Nephron (organoid): ENCODE results near the gene PPIE.

Source experiments
- H3K27ac Mint-ChIP-seq, 3 experiments: 2 replicates each; pipeline ENCODE4 v1.8.0; 2020; ENCODE audit warnings: mixed read lengths in 3 of 3, mild to moderate bottlenecking in 2 of 3, moderate library complexity in 1 of 3
- H3K27me3 Mint-ChIP-seq: 2 replicates; pipeline ENCODE4 v1.8.0; 2021; ENCODE audit warnings: low read depth, mild to moderate bottlenecking, moderate library complexity, mixed read lengths
- H3K36me3 Mint-ChIP-seq: 2 replicates; pipeline ENCODE4 v1.8.0; 2020; ENCODE audit warnings: low read depth, mixed read lengths
- H3K4me1 Mint-ChIP-seq: 2 replicates; pipeline ENCODE4 v1.8.0; 2020; ENCODE audit warnings: mixed read lengths
- H3K4me3 Mint-ChIP-seq, 3 experiments: 2 replicates each; pipeline ENCODE4 v1.8.0; 2020; ENCODE audit warnings: mild to moderate bottlenecking in 3 of 3, mixed read lengths in 3 of 3, moderate library complexity in 2 of 3
- H3K9me3 Mint-ChIP-seq: 2 replicates; pipeline ENCODE4 v1.8.0; 2020; ENCODE audit warnings: mixed read lengths
- TF ChIP-seq, protein P1 (sequence below), 3 experiments: fragments of 200-600 bp; sonication (generic); IDR thresholded peaks; one replicate each; pipeline ENCODE4 v1.5.0; 2021; ENCODE audit warnings: antibody characterized with exemption in 3 of 3; ENCODE audit not compliant: unreplicated experiment in 3 of 3

The PPIE gene

DNA sequence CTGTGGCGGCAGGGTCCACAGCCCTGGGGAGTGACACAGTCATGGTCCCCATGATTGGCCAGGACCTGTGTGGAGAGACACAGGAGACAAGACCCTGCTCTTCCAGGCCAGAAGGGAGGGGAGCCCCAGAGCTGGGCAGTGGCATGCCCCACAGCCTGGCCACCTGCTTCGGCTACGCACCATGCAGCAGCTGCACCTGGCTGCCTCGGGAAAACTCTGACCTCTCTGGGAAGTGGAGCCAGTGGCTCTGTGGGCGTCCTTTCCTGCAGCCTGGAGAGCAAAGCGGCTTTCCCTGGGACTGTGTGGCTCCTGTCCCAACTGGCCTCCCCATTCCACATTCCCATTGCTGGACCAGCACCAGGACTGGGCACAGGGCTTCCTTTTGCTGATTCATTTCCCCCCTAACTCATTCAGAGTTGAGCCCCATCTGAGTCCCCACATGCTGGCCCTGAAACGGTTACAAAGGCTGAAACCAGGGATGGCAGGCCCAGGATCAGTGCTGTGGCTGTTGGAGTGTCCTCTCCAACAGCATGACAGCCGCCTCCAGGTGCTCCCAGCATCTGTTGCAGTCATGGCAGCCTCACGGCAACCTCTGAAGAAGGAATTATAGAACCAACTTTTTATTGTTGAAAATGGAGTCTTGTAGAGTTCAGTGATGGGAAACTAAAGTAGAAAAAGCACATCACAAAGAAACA, 17.4 kb downstream of the PPIE start:
- H3K4me3 Mint-ChIP-seq = no peak overlapping the region
- TF ChIP-seq, protein P1, sequence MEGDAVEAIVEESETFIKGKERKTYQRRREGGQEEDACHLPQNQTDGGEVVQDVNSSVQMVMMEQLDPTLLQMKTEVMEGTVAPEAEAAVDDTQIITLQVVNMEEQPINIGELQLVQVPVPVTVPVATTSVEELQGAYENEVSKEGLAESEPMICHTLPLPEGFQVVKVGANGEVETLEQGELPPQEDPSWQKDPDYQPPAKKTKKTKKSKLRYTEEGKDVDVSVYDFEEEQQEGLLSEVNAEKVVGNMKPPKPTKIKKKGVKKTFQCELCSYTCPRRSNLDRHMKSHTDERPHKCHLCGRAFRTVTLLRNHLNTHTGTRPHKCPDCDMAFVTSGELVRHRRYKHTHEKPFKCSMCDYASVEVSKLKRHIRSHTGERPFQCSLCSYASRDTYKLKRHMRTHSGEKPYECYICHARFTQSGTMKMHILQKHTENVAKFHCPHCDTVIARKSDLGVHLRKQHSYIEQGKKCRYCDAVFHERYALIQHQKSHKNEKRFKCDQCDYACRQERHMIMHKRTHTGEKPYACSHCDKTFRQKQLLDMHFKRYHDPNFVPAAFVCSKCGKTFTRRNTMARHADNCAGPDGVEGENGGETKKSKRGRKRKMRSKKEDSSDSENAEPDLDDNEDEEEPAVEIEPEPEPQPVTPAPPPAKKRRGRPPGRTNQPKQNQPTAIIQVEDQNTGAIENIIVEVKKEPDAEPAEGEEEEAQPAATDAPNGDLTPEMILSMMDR (IDR thresholded peaks at IDR 0.05; ENCODE audit: unreplicated experiment in 3 of 3) = no peak
- no peaks in the 10 kb centered on the region for H3K9me3 Mint-ChIP-seq
- H3K27me3 Mint-ChIP-seq = peaks cover 4% of the 10 kb centered on the region
- peaks cover 4% of the 10 kb centered on the region for H3K4me1 Mint-ChIP-seq
- H3K27ac Mint-ChIP-seq = no peak overlapping the region
- H3K36me3 Mint-ChIP-seq = peaks cover 46% of the 10 kb centered on the region

DNA sequence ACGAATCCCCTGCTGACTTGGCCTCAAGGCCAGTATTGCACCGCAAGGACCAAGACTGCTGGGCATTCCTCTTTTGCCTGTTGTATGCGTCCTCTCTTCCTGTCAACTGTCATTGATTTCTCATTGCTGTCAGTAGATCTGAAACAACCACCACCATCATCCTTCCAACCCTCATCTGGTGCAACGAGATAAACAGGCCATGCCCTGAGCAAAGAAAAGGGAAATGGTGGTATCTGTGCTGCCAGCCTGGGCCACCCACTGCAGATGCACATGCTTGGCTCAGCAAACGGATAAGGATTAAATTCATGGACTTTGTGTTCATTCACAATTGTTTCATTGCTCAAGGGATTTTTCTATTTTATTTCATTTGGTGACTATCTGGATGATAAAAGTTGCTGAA, 18.8 kb downstream of the PPIE start:
- Mint-ChIP-seq H3K4me1 (peaks cover 4% of the 10 kb centered on the region), H3K27ac (no peak overlapping the region), H3K36me3 (peaks cover 41% of the 10 kb centered on the region), H3K9me3 (no peaks in the 10 kb centered on the region), H3K27me3 (peaks cover 4% of the 10 kb centered on the region), H3K4me3 (no peak overlapping the region)
- TF ChIP-seq, protein P1 (IDR thresholded peaks at IDR 0.05; ENCODE audit: unreplicated experiment in 3 of 3) = no peak

DNA sequence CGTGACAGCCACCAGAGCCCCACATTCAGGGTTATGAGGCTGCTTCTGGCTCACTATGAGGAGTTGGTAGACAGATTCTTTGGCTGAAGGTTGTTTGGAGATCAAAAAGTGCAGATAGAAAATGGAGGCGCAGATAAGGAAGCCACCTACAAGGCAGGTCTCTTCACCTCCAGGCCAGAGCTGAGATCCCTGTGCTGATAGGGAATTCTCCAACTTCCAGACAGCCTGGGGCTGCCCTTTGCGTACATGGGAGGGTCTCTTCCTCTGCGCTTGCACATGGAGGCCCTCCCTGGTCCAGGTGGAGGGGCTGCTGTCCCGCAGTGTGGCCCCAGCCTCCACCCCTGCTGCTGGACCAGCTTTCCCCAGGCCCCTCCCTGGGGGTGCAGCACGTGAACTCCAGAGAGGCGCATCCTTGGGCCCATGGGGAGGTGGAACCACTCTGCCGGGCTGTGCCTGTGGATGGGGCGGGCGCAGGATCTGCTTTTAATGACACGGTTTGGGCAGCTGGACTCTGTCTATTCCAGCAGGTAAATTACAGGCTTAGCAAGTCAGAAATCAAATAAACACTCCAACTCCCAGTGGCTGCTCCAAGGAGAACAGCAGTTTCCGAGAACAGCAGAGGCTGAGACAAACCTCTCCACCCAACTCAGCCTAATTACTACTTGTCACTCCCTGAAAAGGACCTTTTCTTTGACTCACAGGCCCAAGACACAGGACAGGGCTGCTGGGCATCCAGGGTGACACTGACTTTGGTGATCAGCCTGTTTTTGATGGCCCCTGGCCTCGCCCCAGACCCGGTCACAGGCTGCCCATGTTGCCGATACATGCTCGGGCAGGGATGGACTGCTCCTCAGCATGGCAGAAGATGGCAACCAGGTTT, 20.1 kb downstream of the PPIE start:
- H3K4me1 Mint-ChIP-seq = peaks cover 4% of the 10 kb centered on the region

DNA sequence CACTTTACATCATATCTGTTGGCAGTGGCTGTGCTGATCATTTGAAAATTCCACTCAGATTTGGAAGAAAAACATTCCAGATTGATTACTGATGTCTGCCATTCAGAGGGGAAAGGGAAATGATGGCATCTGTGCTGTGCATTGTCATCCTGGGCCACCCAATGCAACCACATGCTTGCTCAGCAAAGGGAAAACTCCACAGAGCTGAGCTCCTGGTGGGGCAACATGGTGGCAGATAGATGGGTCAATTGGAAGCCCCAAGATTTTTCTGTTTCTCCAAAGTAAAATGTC, 20.7 kb downstream of the PPIE start:
- peaks cover 31% of the 10 kb centered on the region for H3K36me3 Mint-ChIP-seq
- H3K4me1 Mint-ChIP-seq = peaks cover 4% of the 10 kb centered on the region
- TF ChIP-seq, protein P1 (IDR thresholded peaks at IDR 0.05; ENCODE audit: unreplicated experiment in 3 of 3) = no peak
- H3K4me3 Mint-ChIP-seq = no peak overlapping the region
- no peaks in the 10 kb centered on the region for H3K9me3 Mint-ChIP-seq
- no peaks in the 10 kb centered on the region for H3K27me3 Mint-ChIP-seq
- no peak overlapping the region for H3K27ac Mint-ChIP-seq

More for the DNA sequence above, 20.1 kb downstream of the PPIE start:
- no peak overlapping the region for H3K27ac Mint-ChIP-seq
- no peaks in the 10 kb centered on the region for H3K9me3 Mint-ChIP-seq
- TF ChIP-seq, protein P1 (IDR thresholded peaks at IDR 0.05; ENCODE audit: unreplicated experiment in 3 of 3) = no peak
- no peaks in the 10 kb centered on the region for H3K27me3 Mint-ChIP-seq
- no peak overlapping the region for H3K4me3 Mint-ChIP-seq
- peaks cover 35% of the 10 kb centered on the region for H3K36me3 Mint-ChIP-seq

DNA sequence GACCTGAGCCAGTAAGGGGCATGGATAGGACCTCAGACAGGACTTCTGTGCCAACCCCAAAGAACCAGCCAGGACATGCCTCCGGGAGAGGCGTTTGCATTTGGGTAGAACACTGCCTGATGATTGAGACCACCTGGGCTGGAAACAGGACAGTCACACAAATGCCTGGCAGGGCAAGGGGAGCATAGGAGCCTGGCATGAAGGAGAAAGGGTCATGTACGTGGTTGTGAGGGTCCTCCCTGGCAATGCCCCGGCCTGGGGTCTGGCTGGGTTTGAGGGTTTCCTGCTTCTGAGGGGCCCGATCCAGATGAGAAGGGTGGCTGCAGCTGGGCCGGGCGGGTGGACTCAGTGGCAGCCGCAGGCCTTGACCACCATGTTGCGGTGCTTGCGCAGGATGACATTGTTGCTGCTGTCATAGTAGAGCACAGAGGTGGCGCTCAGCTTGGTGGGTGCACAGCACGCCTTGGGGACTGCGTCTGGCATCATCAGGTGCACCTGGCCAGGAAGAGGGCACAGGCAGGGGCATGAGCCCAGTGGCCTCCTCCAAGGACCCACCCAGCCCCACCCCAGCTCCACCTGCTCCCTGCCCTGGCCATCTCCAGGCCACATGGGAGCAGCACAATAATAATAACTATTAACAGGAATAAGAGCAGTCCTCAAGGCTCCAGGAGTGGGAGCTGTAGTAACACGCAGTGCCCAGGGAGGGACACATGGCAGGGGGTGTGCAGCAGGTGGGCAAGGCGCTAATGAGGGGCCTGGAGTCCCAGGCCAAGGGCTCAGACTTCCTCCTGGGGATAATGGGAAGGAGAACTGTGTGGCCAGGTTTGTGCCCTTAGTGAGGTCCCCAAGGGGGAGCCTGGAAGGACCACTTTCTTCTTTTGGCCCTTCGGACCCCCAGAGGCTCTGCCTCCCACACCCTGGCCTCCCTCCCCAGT, 21.7 kb downstream of the PPIE start:
- Mint-ChIP-seq H3K4me3 (no peak overlapping the region), H3K9me3 (no peaks in the 10 kb centered on the region), H3K4me1 (peaks cover 4% of the 10 kb centered on the region), H3K36me3 (peaks cover 26% of the 10 kb centered on the region), H3K27me3 (no peaks in the 10 kb centered on the region), H3K27ac (no peak overlapping the region)
- TF ChIP-seq, protein P1 (IDR thresholded peaks at IDR 0.05; ENCODE audit: unreplicated experiment in 3 of 3) = no peak
